Uterus (tissue), 4 donors: Measurements from ENCODE around the gene GRIK2. TPM values are rescaled to one million over a fixed set of nuclear protein-coding genes. Genes with fewer than 3 reads are reported as not detected.

Source experiments
- DNase-seq, 2 donors: peaks; one replicate each; pipeline ENCODE4 v3.0.0-alpha.2; 2019 to 2020
- H3K27ac ChIP-seq, 2 donors: fragments of 200-600 bp; sonication (generic); 1 replicate in 1 of 2; 2 replicates in 1 of 2; pipeline ENCODE4 v1.5.1; 2016 to 2018
- H3K27me3 ChIP-seq, 2 donors: fragments of 200-600 bp; sonication (generic); one replicate each; pipeline ENCODE4 v1.5.1; 2018 to 2019; ENCODE audit warnings: control low read depth in 1 of 2
- H3K36me3 ChIP-seq, 2 donors: fragments of 200-600 bp; sonication (generic); one replicate each; pipeline ENCODE4 v1.5.1; 2019; ENCODE audit warnings: control low read depth in 1 of 2
- H3K4me1 ChIP-seq, 2 donors: fragments of 200-600 bp; sonication (generic); one replicate each; pipeline ENCODE4 v1.5.1; 2018 to 2019; ENCODE audit warnings: control low read depth in 1 of 2
- H3K4me3 ChIP-seq, 2 donors: fragments of 200-600 bp; sonication (generic); 1 replicate in 1 of 2; 2 replicates in 1 of 2; pipeline ENCODE4 v1.5.1; 2018 to 2019; ENCODE audit warnings: mild to moderate bottlenecking in 1 of 2
- H3K9me3 ChIP-seq, 2 donors: fragments of 200-600 bp; sonication (generic); one replicate each; pipeline ENCODE4 v1.5.1; 2019; ENCODE audit warnings: control low read depth in 1 of 2
- CTCF ChIP-seq, 4 experiments: fragments of 200-600 bp in 2 of 4; fragments of 450-650 bp in 2 of 4; sonication (generic) in 2 of 4; IDR thresholded peaks; one replicate each; pipeline ENCODE4 v1.5.1; 2016 to 2019; ENCODE audit warnings: antibody characterized with exemption in 4 of 4, mild to moderate bottlenecking in 2 of 4, moderate library complexity in 1 of 4
- POLR2A ChIP-seq, 2 donors: fragments of 450-650 bp; IDR thresholded peaks; one replicate each; pipeline ENCODE4 v1.6.1; 2016; ENCODE audit warnings: antibody characterized with exemption in 2 of 2, mild to moderate bottlenecking in 1 of 2, moderate library complexity in 1 of 2
- intact Hi-C: fragments of 100-400 bp; cut with DNase I; formaldehyde crosslinking; loops from one replicate; pipeline ENCODE4 v1.15.1; 2023; ENCODE audit warnings: low total_unique reads
- total RNA-seq, 4 donors: library from RNA; depleted of rRNA in 3 of 4; stranded (reverse); fragments of >200 nt in 3 of 4; gene quantifications; one replicate each; pipeline versions ENCODE4 v1.1.0 to v1.2.4, GENCODE V29; 2014 to 2023
- donor health status: DM: yes; HTN: yes; CAD: no.

GRIK2 gene
- total RNA-seq, 4 donors from 2014 or later = 0.76 to 13.1 TPM; not detected in 2

- no peak for TF ChIP-seq POLR2A (IDR thresholded peaks at IDR 0.05)
- TF ChIP-seq CTCF (IDR thresholded peaks at IDR 0.05) = no peak
- no peak for DNase-seq
- Histone ChIP-seq H3K4me3 (no peak overlapping the region), H3K27ac (no peak overlapping the region), H3K27me3 (peaks cover 0 to 28% of the 10 kb centered on the region in 2 donors), H3K36me3 (no peaks in the 10 kb centered on the region), H3K9me3 (no peaks in the 10 kb centered on the region), H3K4me1 (no peaks in the 10 kb centered on the region)
- intact Hi-C loops = no loop called here
These were observed 1.5 kb upstream of the GRIK2 start for GRCh38 chr6:101391772-101392585.

GRCh38 chr6:101392586-101393230 is 800 bp upstream of the GRIK2 start:
- peaks cover 0 to 29% of the 10 kb centered on the region in 2 donors for H3K27me3 ChIP-seq
- H3K4me1 ChIP-seq = no peaks in the 10 kb centered on the region
- no peaks in the 10 kb centered on the region for H3K9me3 ChIP-seq
- no peaks in the 10 kb centered on the region for H3K36me3 ChIP-seq
- H3K27ac ChIP-seq = no peak overlapping the region
- DNase-seq = no peak
- no peak for TF ChIP-seq POLR2A (IDR thresholded peaks at IDR 0.05)
- intact Hi-C loops = no loop called here
- H3K4me3 ChIP-seq = no peak overlapping the region

- Histone ChIP-seq H3K4me3 (peak overlapping the region; percentile 7 to 11), H3K27me3 (peaks cover 0 to 34% of the 10 kb centered on the region in 2 donors), H3K9me3 (no peaks in the 10 kb centered on the region), H3K4me1 (no peaks in the 10 kb centered on the region), H3K27ac (no peak overlapping the region), H3K36me3 (no peaks in the 10 kb centered on the region)
- intact Hi-C loops = no loop called here
- no peak for DNase-seq
- TF ChIP-seq CTCF (IDR thresholded peaks at IDR 0.05) (no peak), POLR2A (IDR thresholded peaks at IDR 0.05) (no peak)
These were observed 332 bp downstream of the GRIK2 start for GRCh38 chr6:101393829-101394251.

GRCh38 chr6:101394936-101395335 is 1.4 kb downstream of the GRIK2 start:
- Histone ChIP-seq H3K9me3 (no peaks in the 10 kb centered on the region), H3K4me1 (no peaks in the 10 kb centered on the region), H3K4me3 (no peak overlapping the region), H3K36me3 (no peaks in the 10 kb centered on the region), H3K27me3 (peaks cover 0 to 34% of the 10 kb centered on the region in 2 donors), H3K27ac (no peak overlapping the region)
- TF ChIP-seq CTCF (IDR thresholded peaks at IDR 0.05) (no peak), POLR2A (IDR thresholded peaks at IDR 0.05) (no peak)
- DNase-seq = no peak
- intact Hi-C loops = no loop called here

- H3K9me3 ChIP-seq = no peaks in the 10 kb centered on the region
- intact Hi-C loops = no loop called here
- peaks cover 0 to 35% of the 10 kb centered on the region in 2 donors for H3K27me3 ChIP-seq
- TF ChIP-seq POLR2A (IDR thresholded peaks at IDR 0.05) (no peak), CTCF (IDR thresholded peaks at IDR 0.05) (no peak)
- H3K36me3 ChIP-seq = no peaks in the 10 kb centered on the region
- no peak overlapping the region for H3K27ac ChIP-seq
- no peak overlapping the region for H3K4me3 ChIP-seq
- no peaks in the 10 kb centered on the region for H3K4me1 ChIP-seq
- no peak for DNase-seq
These were observed 1.8 kb downstream of the GRIK2 start for GRCh38 chr6:101395345-101395744.
